ENCODE data around the gene ZNF26.
"Not testable (repeated sequence)": the region's sequence is repeated elsewhere in the genome, so short reads cannot be mapped to it uniquely, and the experiment has no call there.

The ZNF26 gene

DNA sequence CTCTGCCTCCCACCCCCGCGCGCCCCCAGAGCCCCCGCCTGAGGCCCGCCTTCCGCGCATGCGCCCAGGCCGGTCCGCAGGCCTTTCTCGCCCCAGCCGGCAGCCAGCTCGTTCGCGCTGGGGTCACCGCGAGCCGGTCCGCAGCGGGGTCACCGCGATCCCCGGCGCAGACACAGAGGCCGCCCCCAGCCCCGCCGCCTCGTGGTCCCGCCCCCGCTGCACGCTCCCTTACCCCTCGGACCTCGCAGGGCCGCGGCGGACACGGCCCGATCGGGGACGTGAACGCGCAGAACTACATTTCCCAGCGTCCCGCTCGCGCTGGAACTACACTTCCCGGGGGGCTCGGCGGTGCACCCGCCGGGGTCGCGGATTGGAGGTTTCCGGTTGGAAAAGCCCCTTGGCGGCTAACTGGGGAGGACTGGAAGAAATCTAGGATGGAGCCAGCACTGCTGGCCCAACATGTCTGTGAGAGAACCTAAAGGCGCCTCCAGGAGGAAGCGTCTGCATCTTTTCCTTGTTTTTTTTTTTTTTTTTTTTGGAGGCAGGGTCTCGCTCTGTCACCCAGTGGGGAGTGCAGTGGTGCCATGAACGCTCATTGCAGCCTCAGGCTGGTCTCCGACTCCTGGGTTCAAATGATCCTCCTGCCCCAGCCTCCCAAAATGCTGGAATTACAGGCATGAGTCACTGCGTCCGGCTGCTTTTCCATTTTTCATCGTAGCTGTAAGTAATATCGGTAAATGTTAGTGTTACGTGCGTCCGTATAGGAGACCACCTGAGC, 30.0 kb upstream of the ZNF26 start, which contains the start of gene ZNF605:
Gene ZNF605, minus strand, starts transcription at position 296 of the 778 bp plus-strand sequence. CDS start 10,671 bp downstream, outside the sequence.
- DNase-seq (ENCODE audit: low read depth in 3 of 3), result peak; percentile 71 to 76 (median 71)

DNA sequence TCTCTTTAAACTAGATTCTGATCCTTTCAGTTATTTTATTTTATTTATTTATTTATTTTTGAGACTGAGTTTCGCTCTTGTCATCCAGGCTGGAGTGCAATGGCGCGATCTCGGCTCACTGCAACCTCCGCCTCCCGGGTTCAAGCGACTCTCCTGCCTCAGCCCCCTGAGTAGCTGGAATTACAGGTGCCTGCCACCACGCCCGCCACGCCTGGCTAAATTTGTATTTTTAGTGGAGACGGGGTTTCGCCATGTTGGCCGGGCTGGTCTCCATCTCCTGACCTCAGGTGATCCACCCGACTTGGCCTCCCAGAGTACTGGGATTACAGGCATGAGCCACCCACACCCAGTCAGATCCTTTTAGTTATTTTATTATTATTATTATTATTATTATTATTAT, 24.4 kb upstream of the ZNF26 start:
- DNase-seq (ENCODE audit: low read depth in 3 of 3), result not testable (repeated sequence)

DNA sequence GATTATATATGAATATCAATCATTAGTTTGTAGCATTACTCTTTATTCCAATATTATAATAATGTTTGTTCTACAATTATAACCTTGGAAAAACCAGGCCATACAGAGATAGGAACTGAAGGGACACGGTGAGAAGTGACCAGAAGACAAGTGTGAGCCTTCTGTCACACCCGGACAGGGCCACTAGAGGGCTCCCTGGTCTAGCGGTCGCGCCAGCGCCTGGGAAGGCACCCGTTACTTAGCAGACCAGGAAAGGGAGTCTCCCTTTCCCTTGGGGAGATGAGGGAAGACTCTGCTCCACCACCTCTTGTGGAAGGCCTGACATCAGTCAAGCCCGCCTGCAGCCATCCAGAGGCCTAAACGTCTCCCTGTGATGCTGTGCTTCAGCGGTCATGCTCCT, 22.2 kb upstream of the ZNF26 start:
- not testable (repeated sequence) for DNase-seq (ENCODE audit: low read depth in 3 of 3)

DNA sequence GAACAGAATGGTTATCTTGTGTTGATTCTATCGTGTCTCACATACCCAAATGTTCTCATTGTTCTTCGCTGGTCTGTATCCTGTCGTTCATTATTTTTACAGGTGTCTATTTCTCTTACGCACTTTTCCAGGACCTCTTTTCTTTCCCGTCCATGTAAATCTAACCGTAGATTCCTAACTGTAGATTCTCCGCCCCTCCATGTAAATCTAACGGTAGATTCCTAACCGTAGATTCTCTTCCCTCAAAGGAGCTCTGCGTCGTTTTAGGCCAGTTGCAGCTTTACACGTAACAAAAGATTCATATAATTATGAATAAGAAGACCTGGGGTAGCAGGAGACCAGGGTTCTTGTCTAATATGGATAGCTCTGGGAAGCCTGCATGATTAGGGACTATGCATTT, 20.4 kb upstream of the ZNF26 start:
- no peak for DNase-seq (ENCODE audit: low read depth in 3 of 3)

DNA sequence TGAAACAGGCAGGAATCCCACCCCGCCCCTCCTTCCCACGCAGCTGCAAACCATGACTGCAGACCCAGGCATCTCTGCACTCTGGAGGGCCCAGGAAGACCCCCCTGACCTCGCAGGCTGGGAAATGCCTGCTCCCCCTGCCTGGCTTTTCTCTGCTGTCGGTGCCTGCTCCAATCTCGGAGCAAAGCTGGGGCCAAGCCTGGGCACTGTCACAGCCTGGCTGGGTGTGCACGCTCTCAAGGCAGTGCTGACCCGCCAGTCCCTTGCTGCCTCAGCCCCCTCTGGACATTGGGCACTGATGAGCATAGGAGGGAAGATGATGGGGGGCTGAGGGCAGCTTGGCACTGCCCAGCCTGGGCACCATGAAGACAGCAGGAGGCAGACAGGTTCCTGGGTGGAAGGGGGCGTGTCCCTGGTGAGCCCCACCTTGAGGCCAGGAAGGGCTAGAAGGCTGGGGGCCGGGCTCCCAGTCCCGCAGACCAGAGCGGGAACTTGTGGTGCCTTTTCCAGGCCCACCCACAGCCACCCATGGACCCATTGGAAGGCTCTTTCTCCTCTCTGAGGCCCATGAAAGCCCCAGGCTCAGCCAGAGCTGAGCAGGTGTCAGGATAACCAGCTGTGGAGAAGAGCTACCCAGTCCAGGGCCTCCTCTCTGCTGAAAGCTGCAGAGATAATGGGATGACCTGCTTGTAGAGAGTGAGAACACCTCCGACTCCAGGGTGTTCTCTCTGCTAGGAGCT, 19.3 kb upstream of the ZNF26 start:
- no peak for DNase-seq (ENCODE audit: low read depth in 3 of 3)

DNA sequence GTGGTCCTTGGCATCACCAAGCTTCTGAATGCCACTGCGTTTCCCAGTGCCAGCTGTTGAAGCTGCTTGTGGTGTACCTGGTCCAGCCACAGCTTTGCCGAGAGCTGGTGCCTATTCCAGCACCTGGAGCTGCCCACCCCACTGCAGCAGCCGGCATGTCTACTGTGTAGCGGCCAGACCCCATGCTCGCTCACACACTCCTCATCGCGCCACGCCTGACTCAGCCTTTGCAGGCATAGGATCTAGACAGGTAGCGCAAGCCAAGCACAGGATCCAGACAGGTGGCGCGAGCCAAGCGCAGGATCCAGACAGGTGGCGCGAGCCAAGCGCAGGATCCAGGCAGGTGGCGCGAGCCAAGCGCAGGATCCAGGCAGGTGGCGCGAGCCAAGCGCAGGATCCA, 18.4 kb upstream of the ZNF26 start:
- DNase-seq (ENCODE audit: low read depth in 3 of 3), result no peak

DNA sequence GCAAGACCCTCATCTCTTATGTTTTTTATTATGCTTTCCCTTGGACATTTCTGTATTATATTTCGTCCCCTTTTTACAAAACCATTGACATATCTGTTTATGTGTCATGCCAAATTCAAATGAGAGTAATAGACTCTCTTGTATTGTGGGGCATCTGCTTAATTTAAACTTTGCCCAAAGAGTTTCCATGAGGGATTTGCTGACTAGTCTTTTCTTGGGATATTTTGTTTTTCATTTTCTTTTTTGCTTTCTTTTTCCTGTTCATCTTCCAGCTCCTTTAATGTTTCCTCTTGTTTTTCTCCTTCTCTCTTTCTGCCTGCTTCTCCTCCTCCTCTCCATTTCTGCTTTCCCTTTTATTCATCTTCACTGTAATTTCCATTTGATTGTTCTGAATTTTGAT, 13.8 kb upstream of the ZNF26 start:
- no peak for DNase-seq (ENCODE audit: low read depth in 3 of 3)

DNA sequence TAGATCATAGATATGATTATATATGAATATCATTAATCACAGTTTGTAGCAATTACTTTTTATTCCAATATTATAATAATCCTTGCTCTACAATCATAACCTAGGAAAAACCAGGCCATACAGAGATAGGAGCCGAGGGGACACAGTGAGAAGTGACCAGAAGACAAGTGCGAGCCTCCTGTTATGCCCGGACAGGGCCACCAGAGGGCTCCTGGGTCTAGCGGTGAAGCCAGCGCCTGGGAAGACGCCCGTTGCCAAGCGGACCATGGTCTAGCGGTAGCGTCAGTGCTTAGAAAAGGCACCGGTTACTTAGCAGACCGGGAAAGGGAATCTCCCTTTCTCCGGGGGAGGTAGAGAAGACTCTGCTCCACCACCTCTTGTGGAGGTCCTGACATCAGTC, 9.3 kb upstream of the ZNF26 start:
- not testable (repeated sequence) for DNase-seq (ENCODE audit: low read depth in 3 of 3)

DNA sequence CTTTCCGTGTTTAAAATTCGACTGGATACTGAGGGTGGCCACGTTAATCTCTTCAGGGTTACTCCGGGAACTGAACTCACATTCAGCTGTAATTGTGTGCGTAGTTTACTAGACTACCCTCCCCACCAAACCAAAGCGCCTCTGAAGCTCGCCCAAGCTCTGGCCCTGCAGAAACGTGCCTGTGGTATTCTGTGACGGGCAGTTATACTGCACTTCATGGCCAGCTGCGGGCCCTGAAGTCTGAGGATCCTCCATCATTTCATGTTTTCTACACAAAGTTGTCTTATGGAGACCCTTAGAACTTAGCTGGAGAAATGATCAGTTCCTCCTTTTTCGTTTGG, 688 bp downstream of the ZNF26 start:
- no peak for DNase-seq (ENCODE audit: low read depth in 3 of 3)

DNA sequence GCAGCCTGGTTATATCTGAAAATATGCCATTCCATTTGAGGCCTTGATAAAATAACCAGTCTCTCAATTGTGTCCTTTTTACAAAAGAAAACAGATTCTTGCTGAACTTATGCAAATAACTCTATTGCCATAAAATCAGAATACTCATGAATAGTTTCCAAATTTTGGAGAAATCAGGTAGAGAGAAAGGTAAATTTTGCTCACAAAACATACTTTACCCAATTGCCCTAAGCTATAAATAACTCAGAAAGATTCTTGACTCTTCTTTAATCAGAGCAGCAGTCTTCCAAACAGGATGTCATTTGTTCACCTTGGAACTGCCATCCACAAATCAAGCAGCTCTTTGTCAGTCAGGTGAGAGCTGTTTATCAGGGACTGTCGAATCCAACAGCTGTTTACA, 12.6 kb downstream of the ZNF26 start:
- no peak for DNase-seq (ENCODE audit: low read depth in 3 of 3)

DNA sequence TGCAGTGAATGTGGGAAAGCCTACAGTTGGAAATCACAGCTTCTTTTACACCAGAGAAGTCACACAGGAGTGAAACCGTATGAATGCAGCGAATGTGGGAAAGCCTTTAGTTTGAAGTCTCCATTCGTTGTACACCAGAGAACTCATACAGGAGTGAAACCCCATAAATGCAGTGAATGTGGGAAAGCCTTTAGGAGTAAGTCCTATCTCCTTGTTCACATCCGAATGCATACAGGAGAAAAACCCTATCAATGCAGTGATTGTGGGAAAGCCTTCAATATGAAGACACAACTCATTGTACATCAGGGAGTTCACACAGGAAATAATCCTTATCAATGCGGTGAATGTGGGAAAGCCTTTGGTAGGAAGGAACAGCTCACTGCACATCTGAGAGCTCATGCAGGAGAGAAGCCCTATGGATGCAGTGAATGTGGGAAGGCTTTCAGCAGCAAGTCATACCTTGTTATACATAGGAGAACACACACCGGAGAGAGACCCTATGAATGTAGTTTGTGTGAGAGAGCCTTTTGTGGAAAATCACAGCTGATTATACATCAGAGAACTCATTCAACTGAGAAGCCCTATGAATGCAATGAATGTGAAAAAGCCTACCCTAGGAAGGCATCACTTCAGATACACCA, 24.6 kb downstream of the ZNF26 start:
- DNase-seq (ENCODE audit: low read depth in 3 of 3), result no peak

DNA sequence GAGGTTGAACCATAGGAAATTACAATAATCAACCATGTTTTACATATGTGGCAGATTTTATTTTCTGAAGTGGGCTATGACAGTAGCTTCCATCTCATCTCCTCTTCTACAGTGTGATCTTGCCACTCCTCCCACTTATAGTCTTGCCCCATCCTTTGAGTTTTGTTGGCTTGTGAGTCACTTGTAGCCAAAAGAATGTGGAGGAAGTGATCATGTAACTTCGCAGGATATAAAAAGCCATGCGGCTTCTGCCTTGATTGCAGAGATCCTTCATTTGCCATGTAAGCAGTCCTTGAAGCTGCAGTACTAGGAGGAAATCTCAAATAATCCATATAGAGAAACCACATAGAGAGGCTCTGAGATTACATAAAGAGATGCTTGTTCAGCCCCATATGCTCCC, 37.4 kb downstream of the ZNF26 start:
- no peak for DNase-seq (ENCODE audit: low read depth in 3 of 3)

DNA sequence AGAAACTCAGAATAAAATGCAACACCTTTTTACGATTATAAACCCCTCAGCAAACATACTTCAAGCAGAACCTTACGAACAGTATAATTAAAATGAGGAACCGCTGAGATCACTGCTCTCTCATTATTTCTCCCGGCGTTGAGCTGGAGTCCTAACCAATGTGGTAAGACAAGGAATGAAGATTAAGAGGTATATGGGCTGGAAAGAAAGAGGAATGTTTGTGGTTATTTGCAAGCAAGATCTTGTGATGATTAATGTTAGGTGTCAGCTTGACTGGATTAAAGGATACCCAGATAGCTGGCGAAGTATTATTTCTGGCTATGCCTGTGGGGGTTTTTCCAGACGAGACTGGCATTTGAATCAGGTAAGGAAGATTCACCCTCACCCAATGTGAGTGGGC, 40.8 kb downstream of the ZNF26 start:
- no peak for DNase-seq (ENCODE audit: low read depth in 3 of 3)

DNA sequence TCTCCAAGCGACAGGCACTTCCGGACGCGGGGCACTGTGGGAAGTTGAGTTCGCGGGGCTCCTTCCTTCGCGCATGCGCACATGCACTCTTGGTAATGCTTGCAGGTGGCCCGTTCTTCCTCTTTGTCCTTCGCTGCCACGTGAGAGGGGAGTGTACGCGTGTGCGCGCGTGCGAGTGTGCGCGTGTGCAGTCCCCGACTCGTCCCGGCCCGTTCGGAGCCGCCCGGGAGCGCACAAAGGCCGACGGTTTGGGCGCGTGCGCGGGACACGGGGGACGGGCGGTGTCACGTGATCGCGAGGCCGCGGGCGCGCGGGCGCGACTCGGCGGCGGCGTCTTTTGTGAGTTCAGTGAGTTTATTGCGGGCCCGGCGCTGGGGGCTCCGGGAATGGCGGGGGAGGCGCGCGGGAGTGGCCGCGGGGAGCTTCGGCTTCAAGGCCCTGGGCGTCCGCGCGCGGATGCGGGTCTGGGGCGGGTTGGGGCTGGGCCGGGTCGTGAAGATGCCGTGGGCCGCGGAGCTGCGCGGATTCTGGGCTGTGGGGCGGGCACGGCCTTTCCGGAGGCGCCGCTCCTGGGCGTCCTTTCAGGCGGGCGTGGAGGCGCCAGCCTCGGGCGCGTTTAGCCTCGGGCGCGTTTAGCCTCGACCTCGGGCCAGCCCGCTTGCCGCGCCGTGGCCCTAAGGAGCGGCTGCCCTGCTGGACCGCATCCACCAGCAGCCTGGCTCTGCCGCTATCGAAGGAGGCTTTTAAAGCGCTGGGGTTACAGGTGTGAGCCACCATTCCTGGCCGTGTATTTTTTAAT, 51.2 kb downstream of the ZNF26 start, which contains the start of gene ZNF84:
Gene ZNF84, plus strand, starts transcription at position 303 of the 799 bp plus-strand sequence. CDS start 3,959 bp downstream, outside the sequence.
- peak; percentile 94 to 97 (median 95) for DNase-seq (ENCODE audit: low read depth in 3 of 3)

DNA sequence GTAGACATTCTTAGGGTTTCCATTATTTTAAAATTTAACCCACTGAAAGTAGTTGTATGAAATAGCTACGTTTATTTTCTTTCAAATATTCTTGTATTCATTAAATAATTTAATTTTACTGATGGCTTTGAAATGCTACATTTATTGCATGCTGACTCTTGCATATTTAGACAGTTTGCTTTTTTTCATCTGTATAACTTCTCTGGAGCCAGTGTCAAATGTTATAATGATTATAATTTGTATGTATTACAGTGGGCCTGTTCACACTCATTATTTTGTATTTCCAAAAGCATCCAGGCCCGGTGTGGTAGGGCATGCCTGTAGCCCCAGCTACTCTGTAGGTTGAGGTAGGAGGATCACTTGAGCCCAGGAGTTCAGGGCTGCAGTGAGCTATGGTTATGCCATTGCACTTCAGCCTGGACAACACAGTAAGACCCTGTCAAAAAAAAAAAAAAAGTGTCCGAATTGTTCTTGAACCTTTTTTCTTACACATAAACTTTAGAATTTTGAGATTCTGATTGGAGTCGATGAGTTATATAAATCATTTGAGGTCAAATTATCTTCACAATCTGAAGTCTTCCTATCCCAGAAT, 52.0 kb downstream of the ZNF26 start:
- DNase-seq (ENCODE audit: low read depth in 3 of 3), result no peak

DNA sequence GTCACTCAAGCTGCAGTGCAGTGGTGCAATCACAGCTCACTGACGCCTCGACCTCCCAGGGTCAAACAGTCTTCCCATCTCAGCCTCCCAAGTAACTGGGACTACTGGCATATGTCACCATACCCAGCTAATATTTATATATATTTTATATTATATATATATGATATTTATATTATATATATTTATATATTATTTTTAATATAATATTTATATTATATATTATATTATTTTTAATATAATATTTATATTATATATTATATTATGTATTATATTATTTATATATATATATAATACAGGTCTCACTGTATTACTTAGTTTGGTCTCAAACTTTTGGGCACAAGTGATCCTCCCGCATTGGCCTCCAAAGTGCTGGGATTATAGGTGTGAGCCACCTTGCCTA, 60.5 kb downstream of the ZNF26 start:
- no peak for DNase-seq (ENCODE audit: low read depth in 3 of 3)

DNA sequence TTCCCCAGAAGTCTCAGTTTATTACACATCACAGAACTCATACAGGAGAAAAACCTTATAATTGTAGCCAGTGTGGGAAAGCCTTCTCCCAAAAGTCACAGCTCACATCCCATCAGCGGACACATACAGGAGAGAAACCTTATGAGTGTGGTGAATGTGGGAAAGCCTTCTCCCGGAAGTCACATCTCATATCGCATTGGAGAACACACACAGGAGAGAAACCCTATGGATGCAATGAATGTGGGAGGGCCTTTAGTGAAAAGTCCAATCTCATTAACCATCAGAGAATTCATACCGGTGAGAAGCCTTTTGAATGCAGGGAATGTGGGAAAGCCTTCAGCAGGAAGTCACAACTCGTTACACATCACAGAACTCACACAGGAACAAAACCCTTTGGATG, 71.3 kb downstream of the ZNF26 start:
- DNase-seq (ENCODE audit: low read depth in 3 of 3), result no peak

DNA sequence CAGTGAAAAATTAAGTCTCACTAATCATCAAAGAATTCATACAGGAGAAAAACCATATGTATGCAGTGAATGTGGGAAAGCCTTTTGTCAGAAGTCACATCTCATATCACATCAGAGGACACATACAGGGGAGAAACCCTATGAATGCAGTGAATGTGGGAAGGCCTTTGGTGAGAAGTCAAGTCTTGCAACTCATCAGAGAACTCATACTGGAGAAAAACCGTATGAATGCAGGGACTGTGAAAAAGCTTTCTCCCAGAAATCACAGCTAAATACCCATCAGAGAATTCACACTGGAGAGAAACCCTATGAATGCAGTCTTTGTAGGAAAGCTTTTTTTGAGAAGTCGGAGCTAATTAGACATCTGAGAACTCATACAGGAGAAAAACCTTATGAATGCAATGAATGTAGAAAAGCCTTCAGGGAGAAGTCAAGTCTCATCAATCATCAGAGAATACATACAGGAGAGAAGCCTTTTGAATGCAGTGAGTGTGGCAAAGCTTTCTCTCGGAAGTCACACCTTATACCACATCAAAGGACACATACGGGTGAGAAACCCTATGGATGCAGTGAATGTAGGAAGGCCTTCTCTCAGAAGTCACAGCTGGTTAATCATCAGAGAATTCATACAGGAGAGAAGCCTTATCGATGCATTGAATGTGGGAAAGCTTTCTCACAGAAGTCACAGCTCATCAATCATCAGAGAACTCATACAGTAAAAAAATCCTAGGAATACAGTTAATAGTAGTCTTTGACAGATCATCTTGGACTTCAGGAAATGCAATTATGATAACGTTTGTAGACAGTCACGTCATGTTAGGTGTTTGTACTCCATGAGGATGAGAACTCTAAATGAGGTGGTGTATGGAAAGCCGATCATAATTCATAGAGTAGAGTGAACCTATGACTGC, 72.3 kb downstream of the ZNF26 start:
- DNase-seq (ENCODE audit: low read depth in 3 of 3), result no peak

DNA sequence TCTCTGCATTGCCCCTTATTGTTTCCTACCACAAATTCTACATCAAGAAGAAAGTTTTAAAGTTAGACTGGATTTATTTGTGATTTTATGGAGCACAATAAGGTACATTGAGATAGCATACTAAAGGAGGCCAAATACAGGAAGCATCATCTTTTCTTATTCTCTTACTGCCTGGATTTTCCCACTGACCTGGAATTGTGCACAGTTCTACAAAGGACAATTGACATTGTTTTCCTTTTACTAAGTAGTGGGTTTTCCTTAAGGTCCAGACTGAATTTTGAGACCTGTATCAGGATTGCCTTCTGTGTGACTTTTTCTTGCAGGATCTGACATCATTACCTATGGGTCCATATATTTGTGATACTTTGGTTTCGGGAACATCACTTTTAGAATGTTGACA, 75.8 kb downstream of the ZNF26 start:
- DNase-seq (ENCODE audit: low read depth in 3 of 3), result no peak

DNA sequence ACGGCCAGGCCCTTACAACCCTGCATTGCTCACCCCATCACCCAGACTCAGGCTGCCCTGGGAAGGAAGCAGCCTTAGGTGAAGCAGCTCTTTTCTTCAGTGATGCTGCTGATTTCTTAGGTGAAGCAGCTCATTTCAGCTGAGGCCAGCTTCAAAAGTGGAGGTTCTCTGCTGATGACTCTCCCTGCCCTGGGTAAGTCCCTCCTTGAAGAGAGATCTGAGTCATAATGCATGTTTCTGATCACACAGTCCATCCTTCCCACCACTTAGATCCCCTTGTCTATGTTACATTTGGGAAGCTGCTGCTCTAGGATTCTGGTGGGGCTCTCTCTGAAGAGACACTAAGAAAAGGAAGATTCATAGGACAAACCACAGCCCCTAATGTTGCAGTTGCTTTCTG, 77.4 kb downstream of the ZNF26 start:
- DNase-seq (ENCODE audit: low read depth in 3 of 3), result no peak
